ENCODE data around the gene VPS16.

DNA sequence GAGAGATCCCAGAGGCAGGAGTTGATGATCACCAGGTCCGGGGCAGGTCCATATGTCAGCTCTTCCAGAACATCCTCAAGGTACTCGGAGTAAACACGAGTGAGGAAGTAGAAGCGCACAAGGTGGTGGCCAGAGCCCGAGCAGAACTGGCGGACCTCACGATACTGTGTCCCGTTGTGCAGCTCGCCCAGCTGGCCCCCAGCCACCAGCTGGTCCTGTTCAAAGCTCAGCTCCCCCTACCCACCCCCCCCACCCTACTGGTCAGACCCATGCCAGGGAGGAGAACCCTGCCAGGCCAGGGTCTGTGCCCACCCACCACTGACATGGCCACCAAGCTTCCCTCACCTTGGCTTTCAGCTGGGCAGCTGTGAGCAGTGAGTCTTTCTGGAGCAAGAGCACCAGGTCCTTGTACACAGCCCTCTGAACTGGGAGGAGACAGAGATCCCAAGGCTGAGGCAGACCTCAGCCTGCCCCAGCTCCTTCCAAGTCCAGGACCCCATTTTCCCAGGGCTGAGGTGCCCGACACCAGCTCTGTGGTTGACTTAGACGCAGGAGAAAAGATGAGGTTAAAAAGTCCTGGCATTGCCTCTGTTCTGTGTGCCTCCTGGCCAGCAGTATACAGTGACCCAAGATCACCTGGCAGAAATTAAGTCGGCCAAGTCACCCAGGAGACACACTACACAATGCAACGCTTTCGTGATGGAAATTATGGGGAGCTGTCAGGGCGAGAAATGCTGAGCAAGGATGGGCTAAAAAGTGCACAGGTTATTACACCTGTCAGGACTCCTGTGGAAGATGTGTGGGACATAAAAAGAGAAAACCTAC, 1.5 kb upstream of the VPS16 start:
- TF ChIP-seq, protein P1, sequence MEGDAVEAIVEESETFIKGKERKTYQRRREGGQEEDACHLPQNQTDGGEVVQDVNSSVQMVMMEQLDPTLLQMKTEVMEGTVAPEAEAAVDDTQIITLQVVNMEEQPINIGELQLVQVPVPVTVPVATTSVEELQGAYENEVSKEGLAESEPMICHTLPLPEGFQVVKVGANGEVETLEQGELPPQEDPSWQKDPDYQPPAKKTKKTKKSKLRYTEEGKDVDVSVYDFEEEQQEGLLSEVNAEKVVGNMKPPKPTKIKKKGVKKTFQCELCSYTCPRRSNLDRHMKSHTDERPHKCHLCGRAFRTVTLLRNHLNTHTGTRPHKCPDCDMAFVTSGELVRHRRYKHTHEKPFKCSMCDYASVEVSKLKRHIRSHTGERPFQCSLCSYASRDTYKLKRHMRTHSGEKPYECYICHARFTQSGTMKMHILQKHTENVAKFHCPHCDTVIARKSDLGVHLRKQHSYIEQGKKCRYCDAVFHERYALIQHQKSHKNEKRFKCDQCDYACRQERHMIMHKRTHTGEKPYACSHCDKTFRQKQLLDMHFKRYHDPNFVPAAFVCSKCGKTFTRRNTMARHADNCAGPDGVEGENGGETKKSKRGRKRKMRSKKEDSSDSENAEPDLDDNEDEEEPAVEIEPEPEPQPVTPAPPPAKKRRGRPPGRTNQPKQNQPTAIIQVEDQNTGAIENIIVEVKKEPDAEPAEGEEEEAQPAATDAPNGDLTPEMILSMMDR (IDR thresholded peaks at IDR 0.05): no peak
- TF ChIP-seq EP300 (IDR thresholded peaks at IDR 0.05) (no peak), POLR2A (IDR thresholded peaks at IDR 0.05) (no peak), POLR2AphosphoS5 (IDR thresholded peaks at IDR 0.05) (no peak)

Measured in sigmoid colon (tissue), 4 donors.